KMS-11 (cell line): ENCODE results near the gene ENTREP1.

ENCODE experiments used
- H2AFZ ChIP-seq: fragments of 200-600 bp; sonication (generic); 2 replicates; pipeline ENCODE4 v1.6.1; 2016; ENCODE audit warnings: antibody characterized with exemption, mixed run types, low read depth
- H3K27ac ChIP-seq: fragments of 200-600 bp; sonication (generic); 2 replicates; pipeline ENCODE4 v1.6.1; 2016; ENCODE audit warnings: mild to moderate bottlenecking, mixed run types
- H3K27me3 ChIP-seq: fragments of 200-600 bp; sonication (generic); 2 replicates; pipeline ENCODE4 v1.6.1; 2017; ENCODE audit warnings: mild to moderate bottlenecking, low read depth, mixed run types, moderate library complexity; ENCODE audit not compliant: insufficient read depth
- H3K36me3 ChIP-seq: fragments of 200-600 bp; sonication (generic); 2 replicates; pipeline ENCODE4 v1.6.1; 2017; ENCODE audit warnings: mild to moderate bottlenecking, mixed run types; ENCODE audit not compliant: insufficient read depth
- H3K4me1 ChIP-seq: fragments of 200-600 bp; sonication (generic); 2 replicates; pipeline ENCODE4 v1.6.1; 2016; ENCODE audit warnings: mild to moderate bottlenecking, low read depth, mixed run types; ENCODE audit not compliant: poor library complexity, severe bottlenecking
- H3K4me2 ChIP-seq: fragments of 200-600 bp; sonication (generic); 2 replicates; pipeline ENCODE4 v1.7.0; 2016; ENCODE audit warnings: mild to moderate bottlenecking, mixed run types
- H3K4me3 ChIP-seq: fragments of 200-600 bp; sonication (generic); IDR thresholded peaks from 2 replicates; pipeline ENCODE4 v1.6.1; 2017; ENCODE audit warnings: low read depth, low read length, mixed read lengths; ENCODE audit not compliant: insufficient read depth
- H3K79me2 ChIP-seq: fragments of 200-600 bp; sonication (generic); 2 replicates; pipeline ENCODE4 v1.6.1; 2016; ENCODE audit warnings: low read depth, mixed run types; ENCODE audit not compliant: insufficient read depth
- H3K9ac ChIP-seq: fragments of 200-600 bp; sonication (generic); 2 replicates; pipeline ENCODE4 v1.6.1; 2016; ENCODE audit warnings: mild to moderate bottlenecking, mixed run types
- H4K20me1 ChIP-seq: fragments of 200-600 bp; sonication (generic); 2 replicates; pipeline ENCODE4 v1.6.1; 2016; ENCODE audit warnings: mild to moderate bottlenecking, mixed run types; ENCODE audit not compliant: insufficient read depth
- CTCF ChIP-seq: fragments of 200-600 bp; sonication (generic); conservative IDR thresholded peaks from 2 replicates; pipeline ENCODE4 v1.6.1; 2017; ENCODE audit warnings: low read depth, mild to moderate bottlenecking, antibody characterized with exemption, low read length, moderate library complexity, mixed read lengths

The ENTREP1 gene

GRCh38 chr9:69307446-69308205 is 17.4 kb upstream of the ENTREP1 start:
- Histone ChIP-seq H2AFZ (no peak overlapping the region), H3K4me2 (no peak overlapping the region), H3K79me2 (no peaks in the 10 kb centered on the region), H3K4me1 (no peaks in the 10 kb centered on the region), H3K36me3 (no peaks in the 10 kb centered on the region), H4K20me1 (no peaks in the 10 kb centered on the region), H3K27ac (no peak overlapping the region), H3K27me3 (no peaks in the 10 kb centered on the region), H3K4me3 (no peak overlapping the region), H3K9ac (no peak overlapping the region)
- no peak for TF ChIP-seq CTCF

- Histone ChIP-seq H3K4me3 (no peak overlapping the region), H3K36me3 (no peaks in the 10 kb centered on the region), H3K4me1 (no peaks in the 10 kb centered on the region), H2AFZ (no peak overlapping the region), H3K27ac (no peak overlapping the region), H4K20me1 (no peaks in the 10 kb centered on the region), H3K27me3 (no peaks in the 10 kb centered on the region), H3K79me2 (no peaks in the 10 kb centered on the region), H3K9ac (no peak overlapping the region), H3K4me2 (no peak overlapping the region)
- TF ChIP-seq CTCF: no peak
Measured at GRCh38 chr9:69308206-69308931, 16.6 kb upstream of the ENTREP1 start.

- H3K36me3 ChIP-seq: no peaks in the 10 kb centered on the region
- no peak overlapping the region for H3K9ac ChIP-seq
- no peaks in the 10 kb centered on the region for H4K20me1 ChIP-seq
- no peak overlapping the region for H3K27ac ChIP-seq
- no peak for TF ChIP-seq CTCF
- no peak overlapping the region for H3K4me2 ChIP-seq
- H3K79me2 ChIP-seq: no peaks in the 10 kb centered on the region
- no peak overlapping the region for H3K4me3 ChIP-seq
- H3K4me1 ChIP-seq: no peaks in the 10 kb centered on the region
- H2AFZ ChIP-seq: no peak overlapping the region
- H3K27me3 ChIP-seq: no peaks in the 10 kb centered on the region
Measured at GRCh38 chr9:69313175-69313574, 11.8 kb upstream of the ENTREP1 start.

- H3K4me1 ChIP-seq: no peaks in the 10 kb centered on the region
- H3K4me3 ChIP-seq: no peak overlapping the region
- no peaks in the 10 kb centered on the region for H3K79me2 ChIP-seq
- H4K20me1 ChIP-seq: no peaks in the 10 kb centered on the region
- H3K4me2 ChIP-seq: no peak overlapping the region
- H3K27ac ChIP-seq: no peak overlapping the region
- H3K36me3 ChIP-seq: no peaks in the 10 kb centered on the region
- H2AFZ ChIP-seq: no peak overlapping the region
- no peaks in the 10 kb centered on the region for H3K27me3 ChIP-seq
- TF ChIP-seq CTCF: no peak
- H3K9ac ChIP-seq: no peak overlapping the region
Measured at GRCh38 chr9:69314547-69314946, 10.5 kb upstream of the ENTREP1 start.
